EL (cell line): ENCODE data around the gene FFAR3.
"Not testable (repeated sequence)": the region's sequence is repeated elsewhere in the genome, so short reads cannot be mapped to it uniquely, and the experiment has no call there.

Experiments
- DNase-seq: peaks from one replicate; pipeline ENCODE4 v3.0.0-alpha.2; 2016

The FFAR3 gene

GRCh38 chr19:35351411-35352176 is 6.7 kb upstream of the FFAR3 start:
- no peak for DNase-seq

GRCh38 chr19:35352177-35352447 is 6.1 kb upstream of the FFAR3 start:
- DNase-seq = no peak

- DNase-seq = peak; percentile 68
Measured at GRCh38 chr19:35352448-35353304, 5.6 kb upstream of the FFAR3 start.

GRCh38 chr19:35353635-35354034 is 4.6 kb upstream of the FFAR3 start:
- DNase-seq = no peak

DNA sequence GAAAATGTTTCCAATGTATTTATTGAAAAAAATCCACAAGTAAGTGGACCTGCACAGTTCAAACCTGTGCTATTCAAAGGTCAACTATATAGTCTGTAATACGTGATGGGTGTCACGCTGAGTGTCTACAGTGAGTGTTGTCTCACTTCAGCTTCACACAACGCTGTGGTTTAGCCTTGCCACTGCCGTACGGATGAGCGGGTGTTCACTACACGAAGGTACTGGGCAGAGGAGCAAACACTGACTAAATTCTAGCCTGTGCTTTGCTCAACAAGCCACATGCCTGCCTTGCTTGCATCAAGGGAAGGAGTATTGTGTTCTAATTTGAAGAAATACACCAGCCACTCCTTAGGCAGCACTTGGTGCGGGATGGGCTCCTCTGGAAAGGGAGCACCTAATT is 3.4 kb upstream of the FFAR3 start:
- no peak for DNase-seq

DNA sequence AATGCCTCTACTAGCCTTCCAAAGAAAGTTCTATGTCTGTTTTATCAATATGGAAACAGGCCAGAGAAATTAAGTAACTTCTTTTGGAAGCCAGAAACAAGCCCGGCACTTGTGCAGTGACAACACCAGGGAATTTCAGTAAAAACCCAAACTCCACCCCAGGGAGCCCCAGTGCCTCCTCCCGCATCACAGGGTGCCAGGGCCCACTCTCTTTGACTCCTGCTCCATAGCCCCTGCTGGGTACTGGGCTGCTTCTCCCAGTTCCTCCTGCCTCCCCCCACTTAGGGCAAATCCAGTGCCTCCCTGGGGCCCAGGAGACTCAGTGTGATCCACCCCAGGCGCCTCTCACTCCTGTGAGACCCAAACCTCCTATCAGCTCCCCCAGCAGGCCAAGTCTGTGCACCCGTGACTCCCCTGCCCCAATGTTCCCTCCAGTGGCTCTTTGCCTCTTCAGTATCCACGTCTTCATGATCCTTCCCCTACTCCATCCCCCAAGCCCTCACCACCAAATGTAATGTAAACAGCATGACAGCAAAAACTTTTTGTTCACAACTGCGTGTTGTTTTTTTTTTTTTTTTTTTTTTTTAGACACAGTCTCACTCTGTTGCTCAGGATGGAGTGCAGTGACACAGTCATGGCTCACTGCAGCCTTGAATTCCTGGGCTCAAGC is 2.3 kb upstream of the FFAR3 start:
- DNase-seq = no peak

DNA sequence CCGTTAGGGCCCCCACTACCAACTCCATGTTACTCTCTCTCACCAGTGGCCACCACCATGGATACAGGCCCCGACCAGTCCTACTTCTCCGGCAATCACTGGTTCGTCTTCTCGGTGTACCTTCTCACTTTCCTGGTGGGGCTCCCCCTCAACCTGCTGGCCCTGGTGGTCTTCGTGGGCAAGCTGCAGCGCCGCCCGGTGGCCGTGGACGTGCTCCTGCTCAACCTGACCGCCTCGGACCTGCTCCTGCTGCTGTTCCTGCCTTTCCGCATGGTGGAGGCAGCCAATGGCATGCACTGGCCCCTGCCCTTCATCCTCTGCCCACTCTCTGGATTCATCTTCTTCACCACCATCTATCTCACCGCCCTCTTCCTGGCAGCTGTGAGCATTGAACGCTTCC is 574 bp downstream of the FFAR3 start:
- not testable (repeated sequence) for DNase-seq

- DNase-seq = not testable (repeated sequence)
Measured at GRCh38 chr19:35359395-35359794, 1.1 kb downstream of the FFAR3 start.

DNA sequence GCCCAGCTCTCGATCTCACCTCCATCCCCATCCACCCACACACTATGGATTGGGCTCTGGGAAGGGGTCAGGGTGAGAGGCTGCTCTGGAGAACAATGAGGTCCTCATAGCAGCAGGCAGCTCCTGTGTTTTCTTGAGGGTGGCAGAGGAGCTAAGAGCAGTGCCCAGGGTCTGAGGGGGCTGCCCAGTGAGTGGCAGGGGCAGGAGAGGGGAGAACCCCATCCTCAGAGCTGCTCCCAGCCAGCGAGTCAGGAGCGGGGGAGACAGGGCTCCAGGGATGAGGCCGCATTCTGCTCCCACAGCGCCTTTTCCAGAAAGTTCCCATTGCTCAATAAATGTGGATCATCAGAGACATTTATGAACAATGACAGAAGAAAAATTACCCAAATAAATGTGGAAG is 1.8 kb downstream of the FFAR3 start:
- not testable (repeated sequence) for DNase-seq

GRCh38 chr19:35360880-35361420 is 2.7 kb downstream of the FFAR3 start:
- DNase-seq = no peak

GRCh38 chr19:35362261-35363000 is 4.2 kb downstream of the FFAR3 start:
- DNase-seq = no peak

DNA sequence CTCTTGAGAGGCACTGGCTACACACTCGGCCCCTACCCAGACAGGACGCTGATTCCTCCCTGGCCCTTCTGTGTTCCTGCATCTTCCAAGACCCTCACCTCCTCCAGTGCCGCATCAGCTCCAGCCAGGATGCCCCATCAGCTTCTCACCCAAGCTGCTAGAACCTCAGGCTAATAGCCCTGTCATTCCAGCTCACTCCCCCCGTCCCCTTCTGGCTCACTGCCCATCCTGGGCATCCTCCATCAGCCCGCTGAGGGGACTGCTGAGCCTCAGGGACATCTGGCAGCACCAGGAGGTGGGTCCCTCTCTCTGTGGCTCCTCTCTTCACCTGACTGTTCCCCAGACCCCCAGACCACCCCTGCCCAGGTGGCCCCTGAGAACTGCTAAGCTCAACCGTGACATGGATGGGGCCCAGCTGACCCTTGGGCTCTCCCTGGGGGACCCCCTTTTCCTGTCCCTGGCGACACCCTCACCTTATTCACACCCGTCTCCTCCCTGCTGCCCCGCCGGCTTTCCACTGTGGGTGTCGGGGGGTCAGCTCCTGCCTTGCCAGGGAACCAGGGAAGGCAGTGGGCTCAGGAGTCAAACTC is 4.8 kb downstream of the FFAR3 start:
- DNase-seq = no peak

DNA sequence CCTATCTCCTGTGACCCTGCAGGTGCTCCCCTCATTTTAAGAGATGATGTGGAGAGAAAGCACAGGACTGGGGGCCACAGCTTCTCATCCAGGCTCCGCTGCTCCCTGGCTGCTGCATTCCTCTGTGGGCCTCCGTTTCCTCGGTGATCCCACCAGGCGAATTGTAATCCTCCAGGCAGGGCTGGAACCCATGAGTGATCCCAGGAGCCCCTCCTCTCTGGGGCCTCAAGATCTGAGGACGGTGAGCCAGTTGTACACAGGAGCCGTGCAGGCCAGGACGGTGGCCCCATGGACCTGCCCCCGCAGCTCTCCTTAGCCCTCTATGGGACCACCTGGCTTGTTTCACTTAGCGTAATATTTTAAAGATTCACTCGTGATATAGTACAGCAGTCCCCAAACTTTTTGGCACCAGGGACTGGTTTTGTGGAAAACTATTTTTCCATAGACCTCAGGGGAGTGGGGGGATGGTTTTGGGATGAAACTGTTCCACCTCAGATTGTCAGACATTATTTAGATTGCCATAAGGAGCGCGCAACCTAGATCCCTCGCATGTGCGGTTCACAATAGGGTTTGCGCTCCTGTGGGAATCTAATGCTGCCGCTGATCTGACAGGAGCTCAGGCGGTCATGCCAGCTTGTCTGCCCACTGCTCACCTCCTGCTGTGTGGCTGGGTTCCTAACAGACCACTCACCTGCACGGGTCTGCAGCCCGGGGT is 5.6 kb downstream of the FFAR3 start:
- no peak for DNase-seq

GRCh38 chr19:35365303-35365702 is 7.0 kb downstream of the FFAR3 start:
- no peak for DNase-seq

- DNase-seq = no peak
Measured at GRCh38 chr19:35368378-35368777, 10.1 kb downstream of the FFAR3 start.

DNA sequence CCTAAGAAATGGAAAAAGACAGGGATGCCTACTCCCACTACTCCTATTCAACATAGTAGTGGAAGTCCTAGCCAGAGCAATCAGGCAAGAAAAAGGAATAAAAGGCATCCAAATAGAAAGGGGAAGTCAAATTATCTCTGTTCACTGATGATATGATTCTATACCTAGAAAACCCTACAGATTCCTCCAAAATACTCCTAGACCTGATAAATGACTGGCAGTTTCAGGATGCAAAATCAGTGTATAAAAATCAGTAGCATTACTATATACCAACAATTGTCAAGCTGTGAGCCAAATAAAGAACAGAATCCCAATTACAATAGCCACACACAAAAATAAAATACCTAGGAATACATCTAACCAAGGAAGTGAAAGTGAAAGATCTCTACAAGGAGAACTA is 11.3 kb downstream of the FFAR3 start:
- no peak for DNase-seq

GRCh38 chr19:35370722-35371121 is 12.5 kb downstream of the FFAR3 start, which contains the start of gene GPR42:
Gene GPR42 (plus strand): TSS chr19:35371068. CDS start chr19:35371360, 292 bp downstream.
- no peak for DNase-seq

- DNase-seq = no peak
Measured at GRCh38 chr19:35373492-35373891, 15.2 kb downstream of the FFAR3 start.

DNA sequence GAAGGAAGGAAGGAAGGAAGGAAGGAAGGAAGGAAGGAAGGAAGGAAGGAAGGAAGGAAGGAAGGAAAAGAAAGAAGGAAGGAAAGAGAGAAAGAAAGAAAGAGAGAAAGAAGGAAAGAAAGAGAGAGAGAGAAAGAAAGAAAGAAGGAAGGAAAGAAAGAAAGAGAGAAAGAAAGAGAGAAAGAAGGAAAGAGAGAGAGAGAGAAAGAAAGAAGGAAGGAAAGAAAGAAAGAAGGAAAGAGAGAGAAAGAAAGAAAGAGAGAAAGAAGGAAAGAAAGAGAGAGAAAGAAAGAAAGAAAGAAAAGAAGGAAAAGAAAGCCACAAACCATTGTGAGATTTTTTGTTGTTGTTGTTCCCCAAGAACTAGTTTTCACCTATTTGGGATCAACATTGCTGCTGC is 15.8 kb downstream of the FFAR3 start:
- DNase-seq = not testable (repeated sequence)

GRCh38 chr19:35375505-35376307 is 17.4 kb downstream of the FFAR3 start:
- DNase-seq = no peak

DNA sequence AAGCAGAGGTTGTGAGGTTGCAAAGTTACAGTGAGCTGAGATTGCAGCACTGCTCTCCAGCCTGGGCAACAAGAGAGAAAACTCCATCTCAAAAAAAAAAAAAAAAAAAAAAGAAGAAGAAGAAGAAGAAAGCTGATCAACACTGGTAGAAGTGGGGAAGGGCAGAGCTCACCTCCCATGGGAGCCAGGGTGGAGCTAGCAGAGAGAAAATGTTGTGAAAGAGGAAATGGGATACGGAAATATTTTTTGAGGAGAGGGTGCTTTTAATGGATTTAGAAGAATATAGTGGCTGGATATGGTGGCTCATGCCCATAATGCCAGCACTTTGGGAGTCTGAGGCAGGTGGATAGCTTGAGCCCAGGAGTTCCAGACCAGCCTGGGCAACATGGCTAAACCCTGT is 19.4 kb downstream of the FFAR3 start:
- DNase-seq = no peak
